Upper lobe of left lung (tissue), 4 donors: ENCODE data around the gene CTDSP1.
A peak's percentile ranks its signal among the peaks of the same experiment; 100 is the strongest.

Experiments used
- EP300 ChIP-seq, 4 donors: sonication (generic); formaldehyde crosslinking; IDR thresholded peaks; one replicate each; pipeline ENCODE4 v1.5.1; 2017; ENCODE audit warnings: antibody characterized with exemption in 4 of 4, control low read depth in 2 of 4
- POLR2AphosphoS5 ChIP-seq, 2 donors: sonication (generic); formaldehyde crosslinking; IDR thresholded peaks; one replicate each; pipeline ENCODE4 v1.5.1; 2017; ENCODE audit warnings: antibody characterized with exemption in 2 of 2

GRCh38 chr2:218393750-218394290 is 5.8 kb upstream of the CTDSP1 start:
- peak in 1 of 2 donors; percentile 28 for TF ChIP-seq POLR2AphosphoS5 (IDR thresholded peaks at IDR 0.05)
- no peak for TF ChIP-seq EP300 (IDR thresholded peaks at IDR 0.05)
